Vagina (tissue), 2 donors: ENCODE measurements around the gene SLC36A3. TPM values are rescaled to one million over a fixed set of nuclear protein-coding genes. Genes with fewer than 3 reads are reported as not detected.
A peak's percentile ranks its signal among the peaks of the same experiment; 100 is the strongest.

Source experiments
- DNase-seq, 2 donors: peaks; one replicate each; pipeline ENCODE4 v3.0.0-alpha.2; 2017; ENCODE audit errors: extremely low spot score in 2 of 2
- H3K27ac ChIP-seq: fragments of 200-600 bp; sonication (generic); one replicate; pipeline ENCODE4 v1.5.1; 2019
- H3K27me3 ChIP-seq: fragments of 200-600 bp; sonication (generic); one replicate; pipeline ENCODE4 v1.5.1; 2019
- H3K36me3 ChIP-seq, 2 donors: fragments of 200-600 bp; sonication (generic); one replicate each; pipeline ENCODE4 v1.5.1; 2017 to 2019
- H3K4me1 ChIP-seq: fragments of 200-600 bp; sonication (generic); one replicate; pipeline ENCODE4 v1.5.1; 2019
- H3K4me3 ChIP-seq, 2 donors: fragments of 200-600 bp; sonication (generic); 1 replicate in 1 of 2; 2 replicates in 1 of 2; pipeline ENCODE4 v1.5.1; 2016 to 2019
- H3K9me3 ChIP-seq: fragments of 200-600 bp; sonication (generic); one replicate; pipeline ENCODE4 v1.5.1; 2019
- CTCF ChIP-seq, 3 experiments: fragments of 450-650 bp in 2 of 3; fragments of 200-600 bp in 1 of 3; sonication (generic) in 1 of 3; IDR thresholded peaks; one replicate each; pipeline ENCODE4 v1.5.1; 2017 to 2019; ENCODE audit warnings: antibody characterized with exemption in 3 of 3, mild to moderate bottlenecking in 2 of 3, moderate library complexity in 2 of 3
- POLR2A ChIP-seq, 2 donors: fragments of 450-650 bp; IDR thresholded peaks; one replicate each; pipeline ENCODE4 v1.6.1; 2017; ENCODE audit warnings: antibody characterized with exemption in 2 of 2, mild to moderate bottlenecking in 2 of 2, moderate library complexity in 2 of 2
- POLR2AphosphoS5 ChIP-seq, 2 donors: sonication (generic); formaldehyde crosslinking; IDR thresholded peaks; one replicate each; pipeline ENCODE4 v1.9.0; 2017; ENCODE audit warnings: antibody characterized with exemption in 2 of 2, mild to moderate bottlenecking in 2 of 2, low read depth in 1 of 2; ENCODE audit not compliant: insufficient read depth in 1 of 2
- intact Hi-C: fragments of 100-400 bp; cut with DNase I; formaldehyde crosslinking; loops from one replicate; pipeline ENCODE4 v1.15.1; 2023
- total RNA-seq: library from RNA; depleted of rRNA; stranded (reverse); fragments of >200 nt; gene quantifications from one replicate; pipeline ENCODE4 v1.2.3, GENCODE V29; 2016

SLC36A3 gene
- total RNA-seq, 1 donor from 2014 or later = not detected

- Histone ChIP-seq H3K4me1 (peaks cover 12% of the 10 kb centered on the region), H3K27me3 (no peaks in the 10 kb centered on the region), H3K27ac (no peak overlapping the region), H3K9me3 (no peaks in the 10 kb centered on the region), H3K4me3 (no peak overlapping the region), H3K36me3 (no peaks in the 10 kb centered on the region)
- DNase-seq = no peak
- intact Hi-C loops = no loop called here
- TF ChIP-seq POLR2A (IDR thresholded peaks at IDR 0.05) = no peak
- TF ChIP-seq POLR2AphosphoS5 (IDR thresholded peaks at IDR 0.05; ENCODE audit: insufficient read depth in 1 of 2, low read depth in 1 of 2) = peak in 1 of 2 donors; percentile 41
These were observed 73.4 kb downstream of the SLC36A3 start for GRCh38 chr5:151230048-151230680.

DNA sequence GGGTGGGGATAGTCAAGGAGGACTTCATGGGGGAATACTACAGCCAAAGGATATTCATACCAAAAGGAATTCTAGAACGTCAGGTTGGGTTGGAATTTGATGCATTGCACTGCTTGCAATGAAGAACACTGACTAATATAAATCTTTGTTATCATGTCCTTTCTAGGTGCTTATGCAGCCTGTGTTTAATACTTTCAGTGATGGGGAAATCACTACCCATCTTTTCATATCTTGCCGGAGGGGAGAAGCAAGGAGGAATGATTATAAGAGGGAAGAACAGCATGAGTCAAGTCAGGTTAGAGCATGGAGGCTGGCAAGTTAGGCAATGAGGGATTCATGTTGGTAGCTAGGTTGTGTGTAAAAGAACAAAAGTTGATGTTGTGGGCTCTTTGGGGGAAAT lies 74.6 kb downstream of the SLC36A3 start:
- Histone ChIP-seq H3K36me3 (no peaks in the 10 kb centered on the region), H3K4me3 (no peak overlapping the region), H3K27ac (no peak overlapping the region), H3K9me3 (no peaks in the 10 kb centered on the region), H3K4me1 (peaks cover 6% of the 10 kb centered on the region), H3K27me3 (no peaks in the 10 kb centered on the region)
- DNase-seq = no peak
- TF ChIP-seq POLR2A (IDR thresholded peaks at IDR 0.05) (no peak), POLR2AphosphoS5 (IDR thresholded peaks at IDR 0.05; ENCODE audit: insufficient read depth in 1 of 2, low read depth in 1 of 2) (no peak), CTCF (IDR thresholded peaks at IDR 0.05) (no peak)
- intact Hi-C loops = no loop called here

- no peak for DNase-seq
- TF ChIP-seq CTCF (IDR thresholded peaks at IDR 0.05) (no peak), POLR2A (IDR thresholded peaks at IDR 0.05) (no peak), POLR2AphosphoS5 (IDR thresholded peaks at IDR 0.05; ENCODE audit: insufficient read depth in 1 of 2, low read depth in 1 of 2) (no peak)
- H3K9me3 ChIP-seq = no peaks in the 10 kb centered on the region
- intact Hi-C loops = no loop called here
- H3K36me3 ChIP-seq = no peaks in the 10 kb centered on the region
- peaks cover 8% of the 10 kb centered on the region for H3K4me1 ChIP-seq
- H3K4me3 ChIP-seq = no peak overlapping the region
- no peaks in the 10 kb centered on the region for H3K27me3 ChIP-seq
- H3K27ac ChIP-seq = no peak overlapping the region
These were observed 75.6 kb downstream of the SLC36A3 start for GRCh38 chr5:151227918-151228447.

Other genes starting within 250 kb of the SLC36A3 start
- gene TNIP1, start 222.7 kb downstream of the SLC36A3 start, total RNA-seq = 92.6 TPM
- 190 TPM for gene ANXA6, start 146.0 kb downstream of the SLC36A3 start, total RNA-seq
- 84.5 TPM for gene CCDC69, start 79.7 kb downstream of the SLC36A3 start, total RNA-seq
- 71.7 TPM for gene GM2A, start 50.6 kb downstream of the SLC36A3 start, total RNA-seq
- gene SLC36A2, start 43.8 kb upstream of the SLC36A3 start, total RNA-seq = not detected
- 10.8 TPM for gene SLC36A1, start 143.8 kb upstream of the SLC36A3 start, total RNA-seq